MG63 (cell line): ENCODE measurements around the gene PTPRU. TPM values are rescaled to one million over a fixed set of nuclear protein-coding genes. Genes with fewer than 3 reads are reported as not detected.
"Not testable (repeated sequence)": the region's sequence is repeated elsewhere in the genome, so short reads cannot be mapped to it uniquely, and the experiment has no call there.

Source experiments
- DNase-seq: peaks from one replicate; pipeline ENCODE4 v3.0.0-alpha.2; 2020
- H3K27me3 ChIP-seq: fragments of 250-450 bp; sonication (Bioruptor Pico); 2 replicates; pipeline ENCODE4 v1.5.1; 2020; ENCODE audit warnings: mild to moderate bottlenecking, moderate library complexity
- H3K36me3 ChIP-seq: fragments of 250-450 bp; sonication (Bioruptor Pico); 2 replicates; pipeline ENCODE4 v1.5.1; 2020; ENCODE audit warnings: mild to moderate bottlenecking, moderate library complexity
- H3K4me3 ChIP-seq: fragments of 250-450 bp; sonication (Bioruptor Pico); 2 replicates; pipeline ENCODE4 v1.5.1; 2020; ENCODE audit warnings: mild to moderate bottlenecking, moderate library complexity
- H3K9me3 ChIP-seq: fragments of 250-450 bp; sonication (Bioruptor Pico); 2 replicates; pipeline ENCODE4 v1.5.1; 2020; ENCODE audit warnings: mild to moderate bottlenecking, moderate library complexity
- total RNA-seq: library from RNA; depleted of rRNA; stranded (reverse); fragments of >200 nt; shearing (Covaris generic); gene quantifications from 2 replicates; pipeline ENCODE4 v1.2.3, GENCODE V29; 2014; ENCODE audit warnings: low replicate concordance

PTPRU gene
- total RNA-seq, 1 experiment from 2014 or later: 6.4 TPM

DNA sequence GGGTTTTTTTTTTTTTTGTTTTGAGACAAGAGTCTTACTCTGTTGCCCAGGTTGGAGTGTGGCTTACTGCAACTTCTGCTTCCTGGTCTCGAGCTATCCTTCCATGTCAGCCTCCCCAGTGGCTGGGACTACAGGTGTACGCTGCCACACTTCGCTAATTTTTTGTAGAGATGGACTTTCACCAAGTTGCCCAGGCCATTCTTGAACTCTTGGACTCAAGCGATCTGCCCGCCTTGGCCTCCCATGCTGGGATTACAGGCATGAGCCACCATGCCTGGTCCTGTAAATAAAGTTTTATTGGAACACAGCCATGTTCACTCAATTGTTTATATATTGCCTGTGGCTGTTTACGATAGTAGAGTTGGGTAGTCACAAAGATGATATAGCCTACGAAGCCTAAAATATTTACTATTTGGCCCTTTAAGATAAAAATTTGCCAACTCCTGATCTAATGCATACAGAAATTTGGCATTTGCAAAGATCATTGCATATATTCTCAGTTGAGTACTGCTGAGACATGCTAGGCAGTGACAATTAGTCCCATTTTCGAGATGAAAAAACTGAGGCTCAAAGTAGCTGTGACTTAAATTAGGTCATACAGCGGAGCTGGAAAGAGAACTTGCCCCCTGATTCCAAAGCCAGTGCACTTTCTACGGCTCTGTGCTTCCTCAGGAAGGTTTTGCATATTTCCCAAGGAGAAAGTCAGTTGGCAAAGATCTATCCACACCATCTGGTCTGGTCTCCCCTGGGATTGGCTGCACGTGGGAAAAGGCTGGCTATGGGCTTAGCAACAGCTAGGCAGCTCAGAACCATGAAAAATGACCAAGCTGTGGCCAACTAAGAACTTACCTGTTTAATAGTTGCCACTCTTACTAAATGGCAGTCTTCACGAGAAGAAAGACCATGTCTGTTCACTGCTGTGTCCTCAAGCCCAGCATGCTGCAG, 25.0 kb upstream of the PTPRU start:
- Histone ChIP-seq H3K4me3 (no peak overlapping the region), H3K9me3 (no peaks in the 10 kb centered on the region), H3K36me3 (peaks cover 39% of the 10 kb centered on the region), H3K27me3 (no peaks in the 10 kb centered on the region)
- peak; percentile 11 for DNase-seq

DNA sequence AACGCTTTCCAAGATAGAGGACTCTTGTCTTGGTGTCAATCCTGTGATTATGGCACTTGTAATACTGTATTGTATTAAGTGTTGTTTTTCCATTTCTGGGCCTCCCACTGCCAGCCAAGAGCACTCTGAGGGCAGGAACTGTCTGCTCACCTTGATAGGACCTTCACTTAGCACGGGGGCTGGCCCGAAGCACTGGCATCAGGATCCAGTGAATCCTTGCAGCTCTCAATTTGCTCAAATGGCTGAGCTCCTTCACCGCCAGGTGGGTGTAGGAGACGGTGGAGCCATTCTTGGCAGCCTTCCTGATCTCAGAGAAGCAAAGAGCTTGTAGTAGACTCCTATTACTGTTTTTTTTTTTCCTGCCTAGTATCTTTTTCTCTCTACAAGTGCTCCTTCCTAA, 23.3 kb upstream of the PTPRU start:
- H3K27me3 ChIP-seq: no peaks in the 10 kb centered on the region
- H3K4me3 ChIP-seq: no peak overlapping the region
- DNase-seq: no peak
- peaks cover 43% of the 10 kb centered on the region for H3K36me3 ChIP-seq
- H3K9me3 ChIP-seq: no peaks in the 10 kb centered on the region

DNA sequence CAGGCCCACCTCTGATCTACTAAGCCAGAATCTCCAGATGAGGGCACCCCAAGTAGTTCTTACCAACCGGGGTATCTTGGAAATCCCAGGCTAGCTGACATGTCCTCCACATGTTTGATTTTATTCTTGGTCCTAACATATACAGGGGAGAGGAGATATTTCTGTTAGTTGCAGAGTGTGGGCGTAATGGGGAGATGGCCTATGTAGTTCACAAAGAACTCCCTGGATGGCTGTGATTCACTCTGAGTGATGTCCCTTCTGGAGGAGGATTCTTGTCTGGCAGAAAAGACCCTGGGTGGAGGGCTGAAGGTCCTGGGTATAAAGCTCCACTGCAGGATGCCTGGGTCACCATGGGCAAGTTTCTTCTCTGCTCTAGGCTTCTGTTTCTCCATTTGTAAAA, 18.7 kb upstream of the PTPRU start:
- Histone ChIP-seq H3K9me3 (no peaks in the 10 kb centered on the region), H3K27me3 (no peaks in the 10 kb centered on the region), H3K4me3 (no peak overlapping the region), H3K36me3 (peaks cover 30% of the 10 kb centered on the region)
- no peak for DNase-seq

DNA sequence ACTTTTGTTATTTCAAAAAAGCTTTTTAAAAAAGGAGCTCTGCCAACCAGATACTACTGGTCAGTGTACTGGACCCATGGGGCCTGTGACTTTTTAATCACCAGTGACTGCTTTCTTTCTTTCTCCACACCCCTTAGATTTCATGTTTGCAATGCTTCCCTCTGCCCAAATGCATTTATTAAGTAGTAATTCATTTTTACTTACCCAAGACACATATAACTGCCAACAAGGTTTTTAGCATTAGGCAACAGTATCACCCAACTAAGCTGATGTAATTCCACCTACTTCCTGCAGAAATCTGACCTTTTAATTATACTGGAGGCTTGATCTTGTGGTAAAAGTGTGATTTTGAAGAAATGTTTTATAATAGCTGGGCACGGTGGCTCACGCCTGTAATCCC, 18.1 kb upstream of the PTPRU start:
- H3K4me3 ChIP-seq: no peak overlapping the region
- H3K9me3 ChIP-seq: no peaks in the 10 kb centered on the region
- no peaks in the 10 kb centered on the region for H3K27me3 ChIP-seq
- H3K36me3 ChIP-seq: peaks cover 26% of the 10 kb centered on the region
- DNase-seq: no peak

DNA sequence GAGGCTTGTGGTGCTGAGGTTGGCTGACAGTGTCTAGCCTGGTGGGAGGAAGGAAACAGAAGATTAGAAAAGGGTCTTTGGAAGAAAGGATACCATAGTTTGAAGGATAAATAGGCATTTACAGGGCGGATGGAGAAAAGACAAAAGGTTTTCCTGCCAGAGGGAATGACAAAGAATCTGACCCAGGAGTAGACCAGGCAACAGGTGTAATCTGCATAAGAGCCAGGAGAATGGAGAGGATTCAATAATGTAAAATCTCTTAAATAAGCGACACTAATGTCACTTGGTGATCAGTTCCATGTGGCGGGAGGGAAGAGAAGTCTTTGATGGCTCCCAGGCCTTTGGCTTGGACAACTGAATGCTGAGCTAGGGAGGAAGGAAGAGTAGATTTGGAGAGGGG, 15.0 kb upstream of the PTPRU start:
- no peak for DNase-seq
- Histone ChIP-seq H3K36me3 (peaks cover 4% of the 10 kb centered on the region), H3K4me3 (no peak overlapping the region), H3K9me3 (no peaks in the 10 kb centered on the region), H3K27me3 (no peaks in the 10 kb centered on the region)

DNA sequence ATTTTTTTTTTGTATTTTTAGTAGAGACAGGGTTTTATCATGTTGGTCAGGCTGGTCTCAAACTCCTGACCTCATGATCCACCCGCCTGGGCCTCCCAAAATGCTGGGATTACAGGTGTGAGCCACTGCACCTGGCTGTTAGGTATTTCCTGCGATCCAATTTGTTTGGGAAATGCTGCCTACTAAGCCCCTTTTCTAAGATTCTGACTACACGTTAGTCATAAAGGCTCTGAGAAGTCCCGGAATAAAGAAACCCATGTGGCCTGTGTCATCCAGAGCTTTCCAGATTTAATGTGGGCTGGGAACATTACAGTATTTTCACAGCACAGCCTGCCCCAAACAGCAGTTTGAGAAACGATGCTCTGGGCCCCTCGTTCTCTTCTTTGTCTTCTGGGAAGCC, 14.1 kb upstream of the PTPRU start:
- DNase-seq: not testable (repeated sequence)

DNA sequence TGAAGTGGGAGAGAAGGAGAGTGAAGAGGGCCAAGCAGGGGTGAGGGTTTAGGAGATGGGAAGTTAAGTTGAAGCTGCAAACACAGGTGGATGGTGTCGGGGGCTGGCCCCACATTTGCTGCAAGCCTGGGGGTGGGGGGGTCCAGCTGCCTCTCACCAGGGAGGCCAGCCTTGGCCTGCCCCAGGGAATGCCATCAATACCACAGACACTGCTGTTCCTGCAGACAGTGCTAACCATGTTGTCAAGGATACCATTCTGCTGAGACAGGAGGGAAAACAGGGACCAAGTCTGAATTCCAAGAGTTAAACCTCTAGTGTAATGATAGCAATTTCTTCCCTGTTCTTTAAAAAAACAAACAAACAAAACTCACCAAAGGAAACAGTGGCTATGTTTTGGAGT, 13.6 kb upstream of the PTPRU start:
- no peak overlapping the region for H3K4me3 ChIP-seq
- H3K9me3 ChIP-seq: no peaks in the 10 kb centered on the region
- DNase-seq: no peak
- H3K27me3 ChIP-seq: no peaks in the 10 kb centered on the region
- no peaks in the 10 kb centered on the region for H3K36me3 ChIP-seq

More for the DNA sequence above, 14.1 kb upstream of the PTPRU start:
- H3K27me3 ChIP-seq, H3K4me3 ChIP-seq, H3K9me3 ChIP-seq, H3K36me3 ChIP-seq: not testable (repeated sequence)

DNA sequence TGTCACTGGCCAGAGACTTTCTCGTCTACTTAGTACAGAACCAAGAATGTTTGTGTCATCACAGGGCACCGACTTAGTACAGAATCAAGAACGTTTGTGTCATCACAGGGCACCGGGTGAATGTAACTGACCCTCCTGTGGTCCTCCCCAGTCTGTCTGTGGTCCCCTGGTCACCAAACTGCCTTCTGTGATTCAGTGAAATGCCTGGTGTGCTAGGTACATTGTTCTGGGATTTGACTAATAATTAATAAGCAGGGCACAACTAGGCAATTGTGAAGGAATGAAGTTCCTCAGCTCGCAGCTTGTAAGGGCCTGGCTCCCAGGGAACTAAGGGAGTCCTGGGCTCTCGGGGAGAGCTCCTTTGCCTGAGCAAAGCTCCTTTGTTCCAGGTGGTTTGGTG, 12.8 kb upstream of the PTPRU start:
- H3K9me3 ChIP-seq: no peaks in the 10 kb centered on the region
- no peak overlapping the region for H3K4me3 ChIP-seq
- no peaks in the 10 kb centered on the region for H3K27me3 ChIP-seq
- DNase-seq: no peak
- no peaks in the 10 kb centered on the region for H3K36me3 ChIP-seq

DNA sequence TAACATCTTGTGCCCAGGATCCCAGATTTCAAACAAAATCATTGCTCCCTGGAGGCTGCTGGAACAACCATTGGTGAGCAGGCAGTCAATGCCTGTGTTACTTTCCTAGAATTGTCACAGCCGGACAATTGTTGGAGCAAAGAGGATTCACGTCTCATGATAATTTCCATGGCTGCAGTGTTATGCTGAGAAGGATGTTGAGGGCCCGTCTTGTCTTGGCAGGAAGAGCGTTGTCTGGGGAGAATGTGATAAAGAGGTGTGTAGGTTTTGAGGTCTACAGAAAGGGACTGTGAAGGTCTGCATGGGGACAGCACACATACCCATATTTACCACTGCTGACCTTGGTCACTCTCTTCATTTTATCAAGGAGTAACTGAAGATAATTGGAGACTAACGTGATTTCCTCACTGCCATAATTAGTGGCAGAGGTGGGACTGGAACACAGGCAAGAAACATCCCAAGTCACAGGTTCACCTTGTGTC, 11.9 kb upstream of the PTPRU start:
- Histone ChIP-seq H3K27me3 (no peaks in the 10 kb centered on the region), H3K36me3 (no peaks in the 10 kb centered on the region), H3K4me3 (no peak overlapping the region), H3K9me3 (no peaks in the 10 kb centered on the region)
- DNase-seq: no peak

DNA sequence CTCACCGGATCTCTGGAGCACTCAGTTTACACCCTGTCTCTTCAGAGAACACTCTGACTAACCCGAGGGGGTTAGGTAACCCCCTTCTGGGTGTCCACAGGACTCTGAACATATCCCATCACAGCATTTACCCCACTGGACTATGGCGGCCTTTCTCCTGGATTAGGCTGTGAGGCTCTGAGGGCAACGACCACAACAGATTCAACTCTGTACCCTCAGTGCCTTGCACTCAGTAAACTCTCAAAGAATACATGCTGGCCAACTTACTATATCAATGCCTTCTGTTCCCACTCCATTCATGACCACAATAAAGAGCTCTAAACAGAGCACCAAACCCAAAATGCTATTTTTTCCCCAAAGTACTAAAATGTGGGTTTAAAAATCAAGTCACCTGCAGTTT, 11.0 kb upstream of the PTPRU start:
- H3K4me3 ChIP-seq: no peak overlapping the region
- no peak for DNase-seq
- H3K36me3 ChIP-seq: no peaks in the 10 kb centered on the region
- no peaks in the 10 kb centered on the region for H3K9me3 ChIP-seq
- no peaks in the 10 kb centered on the region for H3K27me3 ChIP-seq

DNA sequence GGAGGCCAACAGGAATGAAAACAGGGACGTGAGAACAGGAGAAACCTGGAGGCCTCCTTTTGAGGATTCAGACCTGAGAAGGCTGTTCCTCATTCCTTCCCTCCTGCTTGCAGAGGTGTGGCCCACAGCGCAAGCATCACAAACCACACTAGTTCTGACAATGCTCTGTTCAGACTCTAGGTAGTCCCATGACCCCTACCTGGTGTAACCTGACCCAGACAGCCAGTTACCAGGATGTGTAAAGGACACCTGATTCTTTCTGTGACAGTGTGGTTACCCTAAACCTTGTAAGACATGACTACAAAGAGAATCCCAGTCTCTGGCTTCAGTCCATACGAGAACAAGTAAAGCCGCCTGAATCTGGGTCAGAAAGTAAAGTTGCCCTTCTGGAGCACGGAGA, 8.8 kb upstream of the PTPRU start:
- Histone ChIP-seq H3K36me3 (no peaks in the 10 kb centered on the region), H3K27me3 (no peaks in the 10 kb centered on the region), H3K9me3 (no peaks in the 10 kb centered on the region), H3K4me3 (no peak overlapping the region)
- no peak for DNase-seq

DNA sequence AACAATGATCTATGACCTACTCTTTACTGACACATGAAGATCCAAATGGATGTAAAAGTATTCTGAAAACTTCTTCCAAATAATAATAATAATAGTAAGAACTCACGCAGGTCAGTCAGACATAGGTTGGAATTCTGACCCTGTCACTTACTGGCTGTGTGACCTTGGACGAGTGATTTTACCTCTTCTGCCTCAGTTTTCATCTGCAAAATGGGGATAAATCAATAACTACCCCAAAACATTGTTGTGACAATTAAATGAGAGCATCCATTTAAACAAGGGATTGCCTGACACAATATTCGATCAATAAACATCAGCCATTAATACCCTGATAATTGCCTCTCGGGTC, 6.1 kb upstream of the PTPRU start:
- Histone ChIP-seq H3K36me3 (no peaks in the 10 kb centered on the region), H3K9me3 (no peaks in the 10 kb centered on the region), H3K4me3 (peak overlapping the region; percentile 91), H3K27me3 (no peaks in the 10 kb centered on the region)
- DNase-seq: no peak

DNA sequence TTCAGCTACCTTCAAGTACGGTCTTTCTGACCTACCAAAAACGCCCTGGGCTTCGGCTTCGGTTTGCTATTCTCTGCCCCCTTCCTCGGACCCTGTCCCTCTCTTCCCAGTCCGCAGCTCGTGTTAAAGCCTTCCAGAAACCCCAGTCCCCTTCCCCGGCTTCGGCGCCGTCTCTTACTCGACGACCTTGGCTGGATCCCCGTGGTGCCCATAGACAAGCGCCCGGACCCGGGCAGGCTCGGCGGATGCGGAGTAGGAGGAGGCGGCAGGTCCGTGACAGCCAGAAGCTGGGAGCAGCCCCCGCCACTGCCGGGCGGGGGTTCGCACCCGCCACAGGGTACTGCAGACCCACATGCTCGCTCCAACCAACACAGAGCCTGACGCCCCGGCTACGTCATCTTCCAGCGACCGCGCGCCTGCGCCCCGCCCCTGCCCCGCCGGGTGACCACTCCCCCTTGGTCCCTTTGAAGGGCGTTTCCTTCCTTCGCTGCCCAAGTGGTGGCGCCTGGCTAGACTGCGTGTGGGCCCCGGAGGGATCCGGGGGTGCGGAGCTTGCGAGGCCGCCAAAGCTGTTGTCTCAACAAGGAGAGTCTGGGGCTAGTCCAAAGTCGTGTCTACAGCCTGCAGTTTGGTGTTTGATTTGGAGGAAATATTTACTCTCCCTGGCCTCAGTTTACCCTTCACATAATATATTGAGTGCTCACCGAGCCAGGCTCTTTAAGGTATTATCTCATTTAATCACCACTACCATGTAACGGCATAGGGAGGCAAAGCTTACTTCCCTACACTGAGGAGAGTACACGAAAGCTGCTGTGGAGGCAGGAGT, 5.6 kb upstream of the PTPRU start, which contains the start of gene MECR:
Gene MECR (minus strand): TSS at position 382 of the 826 bp plus-strand sequence. CDS start 28 bp downstream, at position 354.
- no peaks in the 10 kb centered on the region for H3K9me3 ChIP-seq
- peak within 1 kb of the TSS; percentile 91 for H3K4me3 ChIP-seq
- no peaks in the 10 kb centered on the region for H3K36me3 ChIP-seq
- peak; percentile 91 for DNase-seq
- no peaks in the 10 kb centered on the region for H3K27me3 ChIP-seq

DNA sequence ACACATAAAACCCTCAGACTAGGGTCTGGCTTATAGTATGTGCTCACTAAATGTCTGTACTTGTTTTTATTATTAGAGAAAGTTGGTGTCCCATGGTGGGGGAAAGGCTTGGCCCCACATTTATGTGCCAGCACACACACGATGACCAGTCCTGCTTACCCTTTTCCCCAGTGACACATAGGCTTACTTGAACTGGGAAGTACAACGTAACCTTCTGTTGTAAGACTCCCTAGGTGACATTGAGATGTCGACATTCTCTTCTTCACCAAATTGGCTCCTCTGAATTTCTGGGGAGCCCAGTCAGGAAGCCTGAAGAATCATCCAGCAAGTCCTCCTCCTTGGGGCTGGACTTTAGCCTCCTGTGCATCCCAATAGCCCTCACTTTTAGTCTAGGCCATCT, 3.9 kb upstream of the PTPRU start:
- H3K4me3 ChIP-seq: no peak overlapping the region
- H3K9me3 ChIP-seq: no peaks in the 10 kb centered on the region
- H3K27me3 ChIP-seq: no peaks in the 10 kb centered on the region
- DNase-seq: no peak
- H3K36me3 ChIP-seq: no peaks in the 10 kb centered on the region

DNA sequence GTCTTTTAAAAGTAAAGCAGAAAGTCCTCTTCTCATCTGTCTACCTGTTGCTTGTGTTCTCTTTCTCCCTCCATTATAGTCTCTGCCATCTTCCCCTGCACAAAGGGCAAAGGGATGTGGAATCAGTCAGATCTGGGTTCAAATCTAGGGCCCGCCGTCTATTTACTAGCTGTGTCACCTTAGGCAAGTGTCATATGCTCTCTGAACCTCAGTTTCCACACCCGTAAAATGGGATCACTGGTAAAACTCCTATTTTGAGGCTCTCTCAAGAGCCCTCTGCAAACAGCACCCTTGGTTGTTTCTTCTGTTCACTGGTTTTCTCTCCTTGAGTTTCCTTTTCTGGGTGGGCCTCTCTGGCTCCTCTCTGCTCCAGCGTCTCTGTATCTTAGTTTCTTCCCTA, 2.6 kb upstream of the PTPRU start:
- H3K27me3 ChIP-seq: no peaks in the 10 kb centered on the region
- no peak for DNase-seq
- no peaks in the 10 kb centered on the region for H3K36me3 ChIP-seq
- no peaks in the 10 kb centered on the region for H3K9me3 ChIP-seq
- H3K4me3 ChIP-seq: no peak overlapping the region

DNA sequence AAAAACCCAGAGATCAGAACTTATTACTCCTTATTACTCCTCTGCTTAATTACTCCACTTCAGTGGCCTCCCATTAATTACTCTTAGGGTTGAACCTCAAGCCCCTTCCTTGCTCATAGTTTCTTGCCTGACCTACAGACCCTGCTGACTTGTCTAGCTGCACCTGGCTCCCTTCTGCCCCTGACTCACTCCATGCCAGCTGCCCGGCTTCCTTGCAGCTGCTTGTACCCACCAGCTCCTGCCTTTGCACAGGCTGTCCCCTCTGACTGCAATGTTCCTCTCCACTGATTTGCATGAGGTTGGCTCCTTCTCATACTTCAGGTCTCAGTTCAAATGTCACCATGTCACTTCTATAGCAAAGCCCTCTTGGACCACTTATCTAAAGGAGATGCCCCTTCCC, 1.9 kb upstream of the PTPRU start:
- Histone ChIP-seq H3K9me3 (no peaks in the 10 kb centered on the region), H3K27me3 (no peaks in the 10 kb centered on the region), H3K4me3 (no peak overlapping the region), H3K36me3 (no peaks in the 10 kb centered on the region)
- no peak for DNase-seq

DNA sequence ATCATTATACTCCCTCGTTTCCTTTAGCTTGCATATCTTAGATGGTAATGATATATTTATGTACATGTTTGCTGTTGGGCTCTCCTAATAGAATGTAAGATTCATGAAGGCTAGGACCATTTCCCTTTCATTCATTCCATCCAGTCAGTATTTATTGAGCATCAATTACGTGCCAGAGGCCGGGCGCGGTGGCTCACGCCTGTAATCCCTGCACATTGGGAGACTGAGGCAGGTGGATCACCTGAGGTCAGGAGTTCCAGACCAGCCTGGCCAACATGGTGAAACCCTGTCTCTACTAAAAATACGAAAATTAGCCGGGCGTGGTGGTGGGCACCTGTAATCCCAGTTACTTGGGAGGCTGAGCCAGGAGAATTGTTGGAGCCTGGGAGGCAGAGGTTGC, 1.4 kb upstream of the PTPRU start:
- not testable (repeated sequence) for H3K9me3 ChIP-seq, DNase-seq, H3K27me3 ChIP-seq, H3K36me3 ChIP-seq, H3K4me3 ChIP-seq
